Gastrocnemius medialis (tissue), 4 donors: ENCODE measurements around the gene WWOX. TPM values are rescaled to one million over a fixed set of nuclear protein-coding genes. Genes with fewer than 3 reads are reported as not detected.
A peak's percentile ranks its signal among the peaks of the same experiment; 100 is the strongest.

Experiments used
- ATAC-seq, 2 donors: fragments of 150-250 bp; one replicate each; pipeline ENCODE4 v1.9.1; 2016
- DNase-seq, 2 donors: peaks; one replicate each; pipeline ENCODE4 v3.0.0-alpha.2; 2019
- H3K27ac ChIP-seq, 4 donors: fragments of 200-600 bp; sonication (generic); 1 replicate in 1 of 4; 2 replicates in 3 of 4; pipeline ENCODE4 v1.5.1; 2016 to 2018; ENCODE audit warnings: mild to moderate bottlenecking in 2 of 4, moderate library complexity in 1 of 4
- H3K27me3 ChIP-seq, 3 donors: fragments of 200-600 bp; sonication (generic) in 2 of 3; 1 replicate in 1 of 3; 2 replicates in 2 of 3; pipeline versions ENCODE4 v1.5.1 to v1.6.0; 2016 to 2019; ENCODE audit warnings: mild to moderate bottlenecking in 1 of 3, moderate library complexity in 1 of 3
- H3K36me3 ChIP-seq, 2 donors: fragments of 200-600 bp; sonication (generic) in 1 of 2; one replicate each; pipeline ENCODE4 v1.5.1; 2017 to 2018
- H3K4me1 ChIP-seq, 2 donors: fragments of 200-600 bp; sonication (generic) in 1 of 2; one replicate each; pipeline ENCODE4 v1.5.1; 2016 to 2017; ENCODE audit warnings: mild to moderate bottlenecking in 2 of 2
- H3K4me3 ChIP-seq, 4 donors: fragments of 200-600 bp; sonication (generic) in 3 of 4; 1 replicate in 1 of 4; 2 replicates in 3 of 4; pipeline ENCODE4 v1.5.1; 2016 to 2019; ENCODE audit warnings: mild to moderate bottlenecking in 2 of 4
- H3K9me3 ChIP-seq, 3 donors: fragments of 200-600 bp; sonication (generic) in 2 of 3; 1 replicate in 1 of 3; 2 replicates in 2 of 3; pipeline ENCODE4 v1.5.1; 2016 to 2019
- POLR2A ChIP-seq, 2 donors: fragments of 450-650 bp; IDR thresholded peaks; one replicate each; pipeline ENCODE4 v1.6.1; 2017; ENCODE audit warnings: antibody characterized with exemption in 2 of 2, mild to moderate bottlenecking in 2 of 2, moderate library complexity in 2 of 2
- in situ Hi-C, 4 donors: fragments of 200-750 bp; cut with MboI; loops; one replicate each; pipeline versions ENCODE4 v1.15.0 to v1.8.0; 2017; ENCODE audit warnings: low sequenced_read_pairs in 4 of 4
- intact Hi-C: fragments of 100-400 bp; cut with DNase I; formaldehyde crosslinking; loops from one replicate; pipeline ENCODE4 v1.15.1; 2023; ENCODE audit warnings: low total_unique reads
- total RNA-seq, 4 donors: library from RNA; depleted of rRNA; stranded (reverse); fragments of >200 nt; gene quantifications; one replicate each; pipeline versions ENCODE4 v1.1.0 to v1.2.3, GENCODE V29; 2016
- TF ChIP-seq, protein P1 (sequence below), 5 experiments: fragments of 450-650 bp in 3 of 5; fragments of 200-600 bp in 2 of 5; sonication (generic) in 2 of 5; IDR thresholded peaks in 4 of 5; conservative IDR thresholded peaks in 1 of 5; 1 replicate in 4 of 5; 2 replicates in 1 of 5; pipeline ENCODE4 v1.5.1; 2016 to 2019; ENCODE audit warnings: antibody characterized with exemption in 5 of 5, mild to moderate bottlenecking in 3 of 5, moderate library complexity in 3 of 5

The WWOX gene
- total RNA-seq, 4 donors from 2014 or later = 3.3 to 13.0 (median 6.0) TPM

DNA sequence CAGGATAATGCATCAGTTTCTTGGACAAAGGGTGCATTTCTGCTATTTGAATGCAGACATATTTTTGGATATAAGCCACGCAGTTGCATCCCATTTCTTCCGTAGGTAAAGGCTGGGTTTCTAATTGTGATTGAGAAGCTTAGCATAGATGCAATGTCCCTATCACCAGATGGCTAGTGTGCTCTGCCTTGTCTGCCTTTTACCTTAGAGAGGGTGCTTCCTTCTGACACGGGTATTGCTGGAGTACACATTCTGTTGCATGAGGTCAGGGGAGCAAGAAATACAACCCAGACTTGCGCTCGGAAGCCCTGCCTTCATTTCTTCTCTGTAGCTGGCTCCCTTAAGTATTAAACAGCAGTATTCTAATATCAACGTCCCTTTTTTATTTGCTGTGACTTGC is 337.4 kb downstream of the WWOX start:
- no peak for DNase-seq
- no peak for ATAC-seq
- Histone ChIP-seq H3K9me3 (no peaks in the 10 kb centered on the region), H3K36me3 (no peaks in the 10 kb centered on the region), H3K27me3 (no peaks in the 10 kb centered on the region), H3K27ac (no peak overlapping the region), H3K4me3 (no peak overlapping the region), H3K4me1 (no peaks in the 10 kb centered on the region)
- TF ChIP-seq, protein P1, sequence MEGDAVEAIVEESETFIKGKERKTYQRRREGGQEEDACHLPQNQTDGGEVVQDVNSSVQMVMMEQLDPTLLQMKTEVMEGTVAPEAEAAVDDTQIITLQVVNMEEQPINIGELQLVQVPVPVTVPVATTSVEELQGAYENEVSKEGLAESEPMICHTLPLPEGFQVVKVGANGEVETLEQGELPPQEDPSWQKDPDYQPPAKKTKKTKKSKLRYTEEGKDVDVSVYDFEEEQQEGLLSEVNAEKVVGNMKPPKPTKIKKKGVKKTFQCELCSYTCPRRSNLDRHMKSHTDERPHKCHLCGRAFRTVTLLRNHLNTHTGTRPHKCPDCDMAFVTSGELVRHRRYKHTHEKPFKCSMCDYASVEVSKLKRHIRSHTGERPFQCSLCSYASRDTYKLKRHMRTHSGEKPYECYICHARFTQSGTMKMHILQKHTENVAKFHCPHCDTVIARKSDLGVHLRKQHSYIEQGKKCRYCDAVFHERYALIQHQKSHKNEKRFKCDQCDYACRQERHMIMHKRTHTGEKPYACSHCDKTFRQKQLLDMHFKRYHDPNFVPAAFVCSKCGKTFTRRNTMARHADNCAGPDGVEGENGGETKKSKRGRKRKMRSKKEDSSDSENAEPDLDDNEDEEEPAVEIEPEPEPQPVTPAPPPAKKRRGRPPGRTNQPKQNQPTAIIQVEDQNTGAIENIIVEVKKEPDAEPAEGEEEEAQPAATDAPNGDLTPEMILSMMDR (IDR thresholded peaks at IDR 0.05 in 4 of 5, conservative IDR thresholded peaks at IDR 0.05 in 1 of 5) = no peak
- no peak for TF ChIP-seq POLR2A (IDR thresholded peaks at IDR 0.05)
- intact Hi-C loops = loop anchor here (5.0 kb wide), 1 partner anchor 210 kb away; no protein-coding TSS in a partner anchor
- in situ Hi-C loops = loop anchor here in 1 of 4 donors (25.0 kb wide), 1 partner anchor 300 kb away; no protein-coding TSS in a partner anchor

DNA sequence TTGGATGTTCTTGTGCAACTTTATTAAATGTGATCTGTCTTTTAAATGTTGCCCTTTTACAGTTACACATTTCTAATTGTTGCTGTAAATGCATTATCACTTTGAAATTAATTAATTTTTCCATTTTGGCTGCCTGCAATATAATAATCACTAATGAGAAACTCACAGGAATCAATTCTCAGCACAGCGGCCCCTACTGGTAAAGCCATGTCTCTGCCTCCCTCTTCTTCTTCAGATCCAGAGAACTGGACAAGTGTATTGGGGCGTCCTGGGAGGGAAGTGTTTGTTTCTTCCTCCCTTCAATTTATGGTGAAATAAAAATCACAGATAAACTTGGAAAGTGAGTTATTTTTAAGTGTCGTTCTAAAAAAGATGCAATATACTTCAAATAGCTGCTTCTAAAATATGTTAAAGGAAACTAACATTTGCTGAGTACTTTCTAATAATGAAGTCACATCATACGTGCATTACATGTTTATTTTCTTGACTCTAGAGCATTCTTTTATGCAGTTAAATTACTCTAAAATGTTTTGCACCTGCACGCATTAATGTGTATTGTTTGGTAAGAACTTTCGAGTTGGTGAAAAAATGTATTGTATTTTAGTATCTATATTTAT is 338.0 kb downstream of the WWOX start:
- intact Hi-C loops (loop anchor here (5.0 kb wide), 1 partner anchor 210 kb away; no protein-coding TSS in a partner anchor), in situ Hi-C loops (loop anchor here in 1 of 4 donors (25.0 kb wide), 1 partner anchor 300 kb away; no protein-coding TSS in a partner anchor)
- no peaks in the 10 kb centered on the region for H3K9me3 ChIP-seq
- H3K27me3 ChIP-seq = no peaks in the 10 kb centered on the region
- H3K4me1 ChIP-seq = no peaks in the 10 kb centered on the region
- DNase-seq = peak in 1 of 2 donors; percentile 6
- H3K36me3 ChIP-seq = no peaks in the 10 kb centered on the region
- no peak for ATAC-seq
- no peak overlapping the region for H3K4me3 ChIP-seq
- no peak overlapping the region for H3K27ac ChIP-seq
- TF ChIP-seq, protein P1 (IDR thresholded peaks at IDR 0.05 in 4 of 5, conservative IDR thresholded peaks at IDR 0.05 in 1 of 5) = peak; percentile 37 to 74 (median 46)
- no peak for TF ChIP-seq POLR2A (IDR thresholded peaks at IDR 0.05)

DNA sequence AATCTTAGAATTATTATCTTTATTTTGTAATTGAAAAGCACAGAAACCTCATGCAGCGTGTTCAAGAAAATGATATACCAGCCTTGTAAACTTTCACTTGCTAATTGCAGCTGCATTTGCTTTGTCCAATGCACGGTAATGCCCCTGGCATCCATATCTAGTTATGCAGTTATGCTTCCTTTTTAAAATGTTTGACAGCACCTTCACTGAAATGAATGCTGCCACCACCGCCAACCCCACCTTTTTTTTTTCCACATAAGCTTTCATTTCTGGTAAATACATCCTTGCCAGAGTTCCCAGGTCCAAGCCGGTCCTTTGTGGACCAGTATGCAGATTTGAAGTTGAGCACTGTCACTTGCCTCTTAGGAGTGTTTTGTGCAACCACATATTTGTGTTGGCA is 338.8 kb downstream of the WWOX start:
- intact Hi-C loops = loop anchor here (5.0 kb wide), 1 partner anchor 211 kb away; no protein-coding TSS in a partner anchor

DNA sequence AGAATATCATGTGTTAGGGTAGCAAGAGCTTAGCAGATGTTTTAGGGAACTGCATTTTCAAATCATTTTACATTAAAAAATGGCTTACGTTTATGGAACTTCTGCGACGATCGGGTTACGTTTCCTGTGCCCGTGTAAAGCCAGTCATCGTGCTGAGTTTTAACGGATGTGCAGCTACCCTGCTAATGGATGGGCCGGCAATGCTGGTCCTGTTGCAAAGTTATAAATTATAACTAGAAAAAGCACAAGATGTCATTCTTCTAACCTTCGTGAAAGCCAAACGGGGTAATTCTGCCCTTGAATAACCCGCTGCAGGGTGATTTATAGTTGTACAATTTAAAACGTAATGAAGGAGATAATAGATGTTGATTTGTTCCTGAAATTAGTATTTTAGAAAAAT is 339.2 kb downstream of the WWOX start:
- intact Hi-C loops (loop anchor here (5.0 kb wide), 1 partner anchor 211 kb away; no protein-coding TSS in a partner anchor), in situ Hi-C loops (loop anchor here in 1 of 4 donors (25.0 kb wide), 1 partner anchor 301 kb away; no protein-coding TSS in a partner anchor)
- Histone ChIP-seq H3K36me3 (no peaks in the 10 kb centered on the region), H3K9me3 (no peaks in the 10 kb centered on the region), H3K27ac (no peak overlapping the region), H3K4me1 (no peaks in the 10 kb centered on the region), H3K27me3 (no peaks in the 10 kb centered on the region), H3K4me3 (no peak overlapping the region)
- ATAC-seq (no peak), DNase-seq (no peak)
- no peak for TF ChIP-seq POLR2A (IDR thresholded peaks at IDR 0.05)
- TF ChIP-seq, protein P1 (IDR thresholded peaks at IDR 0.05 in 4 of 5, conservative IDR thresholded peaks at IDR 0.05 in 1 of 5) = no peak

More for the DNA sequence above, 338.8 kb downstream of the WWOX start:
- DNase-seq (no peak), ATAC-seq (no peak)
- no peak overlapping the region for H3K27ac ChIP-seq
- in situ Hi-C loops = loop anchor here in 1 of 4 donors (25.0 kb wide), 1 partner anchor 301 kb away; no protein-coding TSS in a partner anchor
- TF ChIP-seq, protein P1 (IDR thresholded peaks at IDR 0.05 in 4 of 5, conservative IDR thresholded peaks at IDR 0.05 in 1 of 5) = no peak
- no peak for TF ChIP-seq POLR2A (IDR thresholded peaks at IDR 0.05)
- H3K4me3 ChIP-seq = no peak overlapping the region
- H3K4me1 ChIP-seq = no peaks in the 10 kb centered on the region
- H3K9me3 ChIP-seq = no peaks in the 10 kb centered on the region
- H3K36me3 ChIP-seq = no peaks in the 10 kb centered on the region
- H3K27me3 ChIP-seq = no peaks in the 10 kb centered on the region
